ENCODE data around the gene TANC1.
"Not testable (repeated sequence)": the region's sequence is repeated elsewhere in the genome, so short reads cannot be mapped to it uniquely, and the experiment has no call there.

- not testable (repeated sequence) for TF ChIP-seq EZH2 (IDR thresholded peaks at IDR 0.05; ENCODE audit: low read length)
- TF ChIP-seq, protein P1, sequence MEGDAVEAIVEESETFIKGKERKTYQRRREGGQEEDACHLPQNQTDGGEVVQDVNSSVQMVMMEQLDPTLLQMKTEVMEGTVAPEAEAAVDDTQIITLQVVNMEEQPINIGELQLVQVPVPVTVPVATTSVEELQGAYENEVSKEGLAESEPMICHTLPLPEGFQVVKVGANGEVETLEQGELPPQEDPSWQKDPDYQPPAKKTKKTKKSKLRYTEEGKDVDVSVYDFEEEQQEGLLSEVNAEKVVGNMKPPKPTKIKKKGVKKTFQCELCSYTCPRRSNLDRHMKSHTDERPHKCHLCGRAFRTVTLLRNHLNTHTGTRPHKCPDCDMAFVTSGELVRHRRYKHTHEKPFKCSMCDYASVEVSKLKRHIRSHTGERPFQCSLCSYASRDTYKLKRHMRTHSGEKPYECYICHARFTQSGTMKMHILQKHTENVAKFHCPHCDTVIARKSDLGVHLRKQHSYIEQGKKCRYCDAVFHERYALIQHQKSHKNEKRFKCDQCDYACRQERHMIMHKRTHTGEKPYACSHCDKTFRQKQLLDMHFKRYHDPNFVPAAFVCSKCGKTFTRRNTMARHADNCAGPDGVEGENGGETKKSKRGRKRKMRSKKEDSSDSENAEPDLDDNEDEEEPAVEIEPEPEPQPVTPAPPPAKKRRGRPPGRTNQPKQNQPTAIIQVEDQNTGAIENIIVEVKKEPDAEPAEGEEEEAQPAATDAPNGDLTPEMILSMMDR (optimal IDR thresholded peaks at IDR 0.05 in 1 of 3, IDR thresholded peaks at IDR 0.05 in 1 of 3, conservative IDR thresholded peaks at IDR 0.05 in 1 of 3; ENCODE audit: extremely low read depth in 1 of 3, insufficient read depth in 2 of 3, low read length in 3 of 3), result not testable (repeated sequence)
Observed at GRCh38 chr2:159140821-159141220, 172.4 kb downstream of the TANC1 start.
